ENCODE results near the gene CCDC158.

GRCh38 chr4:76386566-76387305 lies 34.2 kb downstream of the CCDC158 start:
- no peak for TF ChIP-seq POLR2AphosphoS5 (IDR thresholded peaks at IDR 0.05)
- TF ChIP-seq POLR2A (IDR thresholded peaks at IDR 0.05) = no peak

Measured in breast epithelium (tissue), 3 donors.